Measurements from ENCODE around the gene EVI5L. TPM values are rescaled to one million over a fixed set of nuclear protein-coding genes. Genes with fewer than 3 reads are reported as not detected.

Gene EVI5L
- total RNA-seq, 1 donor from 2014 or later: 23.6 TPM

DNA sequence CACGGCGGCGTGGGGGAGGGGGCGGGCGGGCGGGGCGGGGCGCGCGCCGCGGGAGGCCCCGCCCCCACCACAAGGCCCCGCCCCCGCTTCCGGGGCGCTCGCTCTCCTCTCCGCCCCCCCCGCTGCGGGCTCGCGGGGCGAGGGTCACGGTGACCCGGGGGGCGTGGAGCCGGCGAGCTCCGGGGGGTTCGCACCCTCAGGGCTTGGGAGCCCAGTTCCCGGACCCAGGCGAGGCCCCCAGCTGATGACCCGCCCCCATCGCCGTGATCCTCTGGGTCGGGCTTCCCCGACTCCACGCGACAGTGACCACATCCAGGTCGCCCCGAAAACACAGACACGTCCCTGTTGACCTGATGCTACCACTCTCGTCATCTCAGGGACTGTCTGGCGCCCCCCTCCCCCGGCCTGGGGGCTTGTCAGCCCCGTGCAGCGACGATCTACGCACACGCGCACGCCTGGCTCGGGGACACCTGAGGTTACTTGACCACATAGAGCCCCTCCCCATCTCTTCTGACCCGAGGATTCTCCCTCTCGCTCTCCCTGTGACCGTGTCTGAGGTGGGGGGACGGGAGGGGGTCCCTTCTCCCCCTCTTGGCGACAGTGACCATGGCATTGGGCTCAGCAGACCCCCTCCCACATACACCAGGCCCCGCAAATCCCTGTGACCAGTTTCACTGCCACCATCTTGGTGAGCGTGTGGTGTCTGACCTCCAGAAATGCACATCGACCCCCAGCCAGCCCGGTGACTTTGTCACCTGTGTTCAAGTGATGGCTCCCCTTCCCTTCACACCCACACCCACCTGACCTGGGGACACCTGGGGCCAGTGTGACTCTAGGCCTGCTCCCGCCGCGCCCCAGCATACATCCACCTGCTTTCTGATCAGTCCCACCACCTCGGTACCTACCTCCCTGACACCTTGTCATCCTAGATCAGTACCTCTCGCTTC is 74.3 kb downstream of the EVI5L start:
- DNase-seq (ENCODE audit: low spot score): no peak
- intact Hi-C loops (cut with DNase I): loop anchor here (2.0 to 5.0 kb wide), 2 partner anchors 16 to 72 kb away; partner anchors contain the start of genes EVI5L and SNAPC2

DNA sequence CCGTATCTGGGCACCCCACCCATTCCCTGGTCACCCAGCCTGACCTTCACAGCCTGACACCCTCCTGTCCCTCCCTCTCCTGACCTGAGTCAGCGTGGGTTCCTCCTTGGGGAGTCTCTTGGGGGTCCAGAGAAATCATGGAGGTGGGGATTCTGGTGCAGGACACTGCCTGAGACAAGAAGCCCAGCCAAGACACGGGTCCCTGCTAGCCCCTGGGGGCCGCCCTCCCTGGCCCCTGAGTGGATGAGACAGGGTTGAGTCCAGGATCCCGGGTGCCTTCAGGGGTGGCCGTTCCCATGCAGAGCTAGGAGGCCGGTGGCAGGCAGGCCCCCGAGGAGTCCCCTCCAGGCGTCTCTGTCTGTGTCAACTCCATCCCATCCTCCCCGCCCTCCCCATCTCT is 75.2 kb downstream of the EVI5L start:
- DNase-seq (ENCODE audit: low spot score): no peak

DNA sequence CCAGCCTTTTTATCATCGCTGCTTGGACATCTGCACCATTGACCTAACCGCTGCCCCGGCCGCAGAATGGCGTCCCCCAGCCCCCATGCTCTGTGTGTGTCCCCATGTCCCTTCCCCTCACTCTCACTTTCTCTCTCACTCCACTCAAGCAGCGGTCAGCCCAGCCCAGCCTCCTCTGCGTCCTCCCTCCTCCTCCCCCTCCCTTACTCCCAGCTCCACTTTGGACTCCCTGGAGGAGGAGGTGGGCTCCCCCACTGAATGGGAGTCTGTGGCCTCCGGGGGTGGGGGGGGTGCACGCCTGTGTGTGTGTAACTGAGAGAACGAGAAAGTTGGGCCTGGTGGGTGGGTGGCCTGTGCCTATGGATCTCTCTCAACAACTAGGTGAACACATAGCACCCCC is 75.8 kb downstream of the EVI5L start:
- no peak for DNase-seq (ENCODE audit: low spot score)

More for the DNA sequence above, 75.2 kb downstream of the EVI5L start:
- intact Hi-C loops (cut with DNase I): loop anchor here (2.0 kb wide), 1 partner anchor 16 kb away; the partner anchor contains the start of gene SNAPC2

DNA sequence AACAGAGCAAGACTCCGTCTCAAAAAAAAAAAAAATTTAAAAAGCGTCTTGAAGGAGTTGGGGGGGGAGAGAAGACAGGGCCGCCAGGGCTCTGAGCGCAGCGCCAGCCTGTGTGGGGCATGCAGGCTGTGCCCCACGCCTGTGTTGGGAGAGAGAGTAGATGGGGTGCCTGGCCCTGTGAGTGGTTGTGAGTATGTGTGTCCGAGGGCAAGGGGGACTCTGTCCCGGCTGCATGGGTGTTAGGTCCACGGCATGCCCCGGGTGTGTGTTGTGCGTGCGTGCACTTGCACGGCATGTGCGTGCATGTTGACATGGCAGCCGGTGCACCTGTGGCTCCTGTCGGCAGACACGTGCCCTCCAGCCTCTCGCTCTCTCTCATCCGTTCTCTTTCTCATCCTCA is 77.1 kb downstream of the EVI5L start:
- intact Hi-C loops (cut with DNase I): no loop called here
- no peak for DNase-seq (ENCODE audit: low spot score)

More for the DNA sequence above, 75.8 kb downstream of the EVI5L start:
- intact Hi-C loops (cut with DNase I): loop anchor here (2.0 kb wide), 1 partner anchor 15 kb away; the partner anchor contains the start of gene SNAPC2

DNA sequence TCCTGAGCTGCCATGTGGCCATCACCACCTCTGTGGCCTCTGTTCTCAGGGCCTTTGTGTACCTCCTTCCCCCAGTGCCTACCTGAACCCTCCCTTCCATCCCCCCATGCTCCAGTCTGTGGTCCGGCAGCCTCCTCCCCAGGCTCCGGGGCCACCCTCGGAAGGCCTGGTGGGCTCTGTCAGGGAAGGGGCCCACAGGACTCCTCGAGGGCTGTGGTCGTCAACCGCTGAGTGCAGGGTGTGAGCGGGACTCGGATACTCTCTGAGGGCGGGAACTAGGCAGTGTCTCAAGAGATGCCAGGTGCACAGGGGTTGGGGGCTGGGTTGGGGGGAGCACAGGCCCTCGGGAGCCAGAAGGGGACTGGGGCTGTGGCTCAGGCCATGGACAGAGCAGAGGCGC is 77.5 kb downstream of the EVI5L start:
- DNase-seq (ENCODE audit: low spot score): no peak
- intact Hi-C loops (cut with DNase I): no loop called here

DNA sequence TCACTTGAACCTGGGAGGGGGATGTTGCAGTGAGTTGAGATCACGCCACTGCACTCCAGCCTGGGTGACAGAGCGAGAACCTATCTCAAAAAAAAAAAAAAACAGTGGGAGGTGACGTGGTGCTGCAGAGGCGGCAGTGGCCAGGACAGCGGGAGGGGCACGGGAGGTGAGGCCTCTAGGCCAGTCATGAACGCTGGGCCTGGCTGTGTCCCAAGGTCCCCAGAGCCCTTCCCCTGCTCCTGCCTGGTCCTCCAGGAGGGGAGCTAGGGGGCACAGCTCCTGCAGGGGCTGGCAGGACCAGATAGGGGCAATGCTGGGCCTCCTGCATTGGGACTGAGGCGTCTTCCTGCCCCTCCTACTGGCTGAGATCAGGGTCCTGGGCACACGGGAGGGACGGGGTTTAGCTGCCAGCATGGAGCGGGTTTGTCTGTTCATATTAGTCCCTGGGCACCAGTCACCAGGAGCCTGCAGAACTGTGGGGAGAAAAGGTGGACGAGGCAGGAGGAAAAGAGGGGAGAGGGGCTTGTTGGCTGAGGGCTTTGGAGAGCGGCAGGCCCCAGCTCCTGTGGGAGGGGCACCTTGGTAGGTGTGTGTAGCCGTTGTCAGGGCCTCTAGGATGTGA is 78.2 kb downstream of the EVI5L start:
- no peak for DNase-seq (ENCODE audit: low spot score)
- intact Hi-C loops (cut with DNase I): no loop called here

DNA sequence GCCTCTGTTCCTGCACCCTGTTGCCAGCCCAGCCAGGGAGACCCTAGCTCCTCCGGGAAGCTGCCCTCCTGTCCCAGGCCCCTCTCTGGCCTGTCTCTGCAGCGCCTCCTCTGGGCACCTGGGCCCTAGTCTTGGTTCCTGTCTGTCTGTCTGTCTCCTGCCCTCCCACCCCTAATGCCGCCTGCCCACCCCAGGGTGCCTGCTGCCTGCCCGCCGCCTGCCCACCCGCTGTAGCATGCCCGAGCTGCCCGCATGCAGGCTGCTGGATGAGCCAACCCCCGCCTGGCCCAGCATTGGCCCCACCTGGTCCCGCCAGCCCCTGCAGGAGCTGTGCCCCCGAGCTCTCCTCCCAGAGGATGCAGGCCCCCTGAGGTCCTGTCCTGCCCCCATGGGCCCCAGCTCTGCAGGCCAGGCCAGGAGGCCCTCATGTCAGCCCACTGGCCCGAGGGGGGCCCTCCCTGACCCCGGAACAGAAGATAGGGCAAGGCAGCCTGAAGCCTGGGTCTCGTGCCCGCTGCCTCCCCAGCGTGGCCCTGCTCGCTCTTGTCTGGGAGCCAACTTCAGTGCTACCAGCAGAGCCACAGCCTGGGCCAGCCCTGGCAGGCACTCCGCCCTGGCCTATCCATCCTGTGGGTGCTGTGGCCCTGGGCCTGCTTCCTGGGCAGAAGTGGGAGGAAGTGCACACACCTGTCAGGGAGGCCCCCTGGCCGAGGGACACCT is 78.9 kb downstream of the EVI5L start:
- DNase-seq (ENCODE audit: low spot score): no peak
- intact Hi-C loops (cut with DNase I): no loop called here

DNA sequence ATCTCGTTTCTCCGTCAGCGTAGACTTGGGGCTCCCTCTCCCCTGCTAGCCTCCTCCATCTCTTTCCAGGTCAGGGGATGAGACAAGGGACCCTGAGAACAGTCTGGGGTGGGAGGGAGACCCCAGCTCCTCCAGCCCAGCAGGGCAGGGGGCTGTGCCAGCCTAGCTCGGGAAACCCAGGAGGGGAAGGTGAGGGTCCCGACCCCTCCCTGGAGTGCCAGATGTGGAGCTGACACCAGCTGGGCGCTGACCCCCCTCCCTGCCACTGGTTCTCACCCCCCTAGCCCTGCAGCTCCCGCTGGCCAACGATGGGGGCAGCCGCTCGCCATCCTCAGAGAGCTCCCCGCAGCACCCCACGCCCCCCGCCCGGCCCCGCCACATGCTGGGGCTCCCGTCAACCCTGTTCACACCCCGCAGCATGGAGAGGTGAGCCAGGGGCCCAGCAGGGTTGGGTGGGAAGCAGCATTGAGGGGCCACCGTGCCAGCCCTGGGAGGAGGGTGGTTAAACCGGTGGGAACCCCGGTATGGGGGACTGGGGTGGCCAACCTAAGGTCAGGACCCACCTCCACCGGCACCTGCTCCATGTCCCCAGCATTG is 79.6 kb downstream of the EVI5L start:
- intact Hi-C loops (cut with DNase I): no loop called here
- DNase-seq (ENCODE audit: low spot score): no peak

DNA sequence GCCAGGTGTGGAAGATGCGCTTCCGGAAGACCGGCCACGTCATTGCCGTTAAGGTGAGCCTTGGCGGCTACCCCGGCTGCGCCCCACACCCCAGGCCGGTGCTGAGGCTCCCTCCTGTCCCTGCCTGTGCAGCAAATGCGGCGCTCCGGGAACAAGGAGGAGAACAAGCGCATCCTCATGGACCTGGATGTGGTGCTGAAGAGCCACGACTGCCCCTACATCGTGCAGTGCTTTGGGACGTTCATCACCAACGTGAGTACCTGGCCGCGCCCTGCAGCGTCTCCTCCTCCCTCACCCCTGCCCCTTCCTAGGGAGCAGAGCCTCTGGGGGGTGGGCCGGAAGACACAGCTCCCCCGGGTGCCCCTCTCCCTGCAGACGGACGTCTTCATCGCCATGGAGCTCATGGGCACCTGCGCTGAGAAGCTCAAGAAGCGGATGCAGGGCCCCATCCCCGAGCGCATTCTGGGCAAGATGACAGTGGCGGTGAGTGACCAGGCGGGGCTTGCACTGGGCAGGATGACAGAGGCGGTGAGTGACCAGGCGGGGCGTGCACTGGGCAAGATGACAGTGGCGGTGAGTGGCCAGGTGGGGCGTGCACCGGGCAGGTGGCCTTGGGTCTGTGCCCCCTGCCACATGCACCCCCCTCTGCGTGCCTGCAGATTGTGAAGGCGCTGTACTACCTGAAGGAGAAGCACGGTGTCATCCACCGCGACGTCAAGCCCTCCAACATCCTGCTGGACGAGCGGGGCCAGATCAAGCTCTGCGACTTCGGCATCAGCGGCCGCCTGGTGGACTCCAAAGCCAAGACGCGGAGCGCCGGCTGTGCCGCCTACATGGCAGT is 80.5 kb downstream of the EVI5L start:
- intact Hi-C loops (cut with DNase I): no loop called here
- no peak for DNase-seq (ENCODE audit: low spot score)

DNA sequence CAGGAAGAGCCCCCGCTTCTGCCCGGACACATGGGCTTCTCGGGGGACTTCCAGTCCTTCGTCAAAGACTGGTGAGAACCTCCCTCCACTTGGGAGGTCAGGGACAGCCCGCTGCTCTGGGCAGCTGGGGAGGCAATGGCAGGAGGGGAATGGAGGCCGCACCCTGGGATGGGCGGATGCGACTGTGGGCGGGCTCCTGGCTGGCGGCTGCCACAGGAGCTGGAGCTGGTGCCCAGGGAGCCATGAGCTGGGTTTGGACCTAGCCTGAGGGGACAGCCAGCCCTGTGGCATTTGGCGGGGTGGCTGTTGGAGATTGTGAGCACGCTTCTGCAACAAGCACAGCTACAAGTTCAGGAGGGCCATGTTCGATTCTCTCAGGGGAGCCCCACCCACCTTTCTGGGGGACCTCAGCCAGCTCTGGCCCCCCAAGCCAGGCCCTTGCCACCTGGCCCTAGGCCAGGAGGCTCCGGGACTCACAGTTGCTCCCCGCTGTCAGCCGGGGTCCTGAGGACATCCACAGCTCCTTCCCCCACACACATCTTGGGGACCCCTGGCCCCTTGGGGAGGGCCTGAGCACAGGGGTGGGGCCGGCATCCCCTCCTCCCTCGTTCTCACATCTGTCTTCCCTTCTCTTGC is 81.6 kb downstream of the EVI5L start:
- intact Hi-C loops (cut with DNase I): no loop called here
- DNase-seq (ENCODE audit: low spot score): no peak

DNA sequence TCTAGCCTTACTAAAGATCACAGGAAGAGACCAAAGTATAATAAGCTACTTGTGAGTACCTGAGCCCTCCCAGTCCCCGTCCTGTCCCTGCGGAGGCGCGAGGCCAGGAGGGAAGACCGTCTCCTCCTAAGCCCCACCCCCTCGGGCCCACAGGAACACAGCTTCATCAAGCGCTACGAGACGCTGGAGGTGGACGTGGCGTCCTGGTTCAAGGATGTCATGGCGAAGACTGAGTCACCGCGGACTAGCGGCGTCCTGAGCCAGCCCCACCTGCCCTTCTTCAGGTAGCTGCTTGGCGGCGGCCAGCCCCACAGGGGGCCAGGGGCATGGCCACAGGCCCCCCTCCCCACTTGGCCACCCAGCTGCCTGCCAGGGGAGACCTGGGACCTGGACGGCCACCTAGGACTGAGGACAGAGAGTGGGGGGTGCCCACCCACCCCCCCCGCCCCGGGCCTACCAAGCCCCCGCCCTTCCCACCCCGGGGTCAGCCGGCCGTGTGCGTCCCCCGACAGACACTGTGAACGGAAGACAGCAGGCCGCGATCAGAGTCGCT is 82.2 kb downstream of the EVI5L start:
- intact Hi-C loops (cut with DNase I): no loop called here
- DNase-seq (ENCODE audit: low spot score): no peak

DNA sequence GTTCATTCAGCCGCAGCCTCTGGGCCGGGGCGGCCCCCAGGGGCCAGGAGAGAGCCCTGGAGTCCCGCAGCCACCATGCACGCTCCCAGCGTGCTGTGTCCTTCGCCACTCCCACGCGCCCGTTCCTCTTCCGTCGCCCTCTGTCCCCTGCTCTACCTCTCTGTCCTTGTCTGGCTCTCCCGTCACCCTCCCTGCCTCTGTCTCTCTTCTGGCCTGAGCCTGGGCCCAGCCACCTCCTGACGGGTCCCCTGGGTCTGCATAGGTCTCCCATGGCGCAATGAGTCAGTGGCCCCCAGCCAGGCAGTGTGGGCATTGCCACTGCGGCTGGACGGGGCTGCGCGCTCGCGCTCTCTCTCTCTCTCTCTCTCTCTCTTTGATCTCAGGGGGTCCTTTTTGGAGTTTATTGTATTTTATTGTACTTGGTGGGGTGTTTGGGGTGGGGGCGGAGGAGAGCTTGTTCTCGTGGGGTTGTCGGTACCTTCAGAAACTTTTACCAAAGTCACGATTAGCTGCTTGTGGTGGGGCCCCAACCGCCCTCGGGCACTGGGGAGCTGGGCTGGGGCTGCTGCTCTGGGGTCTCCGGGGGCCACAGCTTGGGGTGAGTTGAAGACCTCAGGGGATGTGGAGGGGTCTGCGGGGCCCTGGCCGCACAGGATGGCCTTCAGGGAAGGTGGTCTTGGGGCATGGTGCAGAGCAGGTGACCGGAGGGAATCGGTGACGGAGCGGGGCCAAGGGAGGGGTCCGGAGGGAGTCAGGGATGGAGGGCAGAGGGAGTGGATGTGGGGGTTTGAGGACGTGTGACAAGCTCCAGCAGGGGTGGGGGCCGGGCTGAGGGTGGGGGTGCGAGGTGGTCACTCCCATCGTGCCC is 82.9 kb downstream of the EVI5L start:
- intact Hi-C loops (cut with DNase I): no loop called here
- DNase-seq (ENCODE audit: low spot score): no peak

DNA sequence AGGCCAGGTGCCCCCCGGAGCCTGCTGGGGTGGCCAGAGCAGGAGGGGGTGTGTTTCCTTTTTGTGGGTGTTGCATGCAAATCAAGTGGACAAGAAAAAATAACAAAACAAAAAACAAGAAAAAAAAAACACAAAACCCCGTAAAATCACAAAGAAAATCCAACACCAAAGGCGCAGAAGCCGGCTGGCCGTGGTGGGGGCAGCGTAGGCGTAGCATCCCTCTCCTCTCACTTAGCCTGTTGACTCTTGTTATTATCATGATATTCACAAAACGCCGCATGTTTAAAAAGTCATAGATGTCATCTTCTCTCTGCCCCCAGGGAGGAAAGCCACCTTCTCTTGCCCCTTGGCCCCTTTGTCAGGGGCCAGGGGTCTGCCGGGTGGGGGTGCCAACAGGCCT is 83.6 kb downstream of the EVI5L start:
- no peak for DNase-seq (ENCODE audit: low spot score)
- intact Hi-C loops (cut with DNase I): no loop called here

DNA sequence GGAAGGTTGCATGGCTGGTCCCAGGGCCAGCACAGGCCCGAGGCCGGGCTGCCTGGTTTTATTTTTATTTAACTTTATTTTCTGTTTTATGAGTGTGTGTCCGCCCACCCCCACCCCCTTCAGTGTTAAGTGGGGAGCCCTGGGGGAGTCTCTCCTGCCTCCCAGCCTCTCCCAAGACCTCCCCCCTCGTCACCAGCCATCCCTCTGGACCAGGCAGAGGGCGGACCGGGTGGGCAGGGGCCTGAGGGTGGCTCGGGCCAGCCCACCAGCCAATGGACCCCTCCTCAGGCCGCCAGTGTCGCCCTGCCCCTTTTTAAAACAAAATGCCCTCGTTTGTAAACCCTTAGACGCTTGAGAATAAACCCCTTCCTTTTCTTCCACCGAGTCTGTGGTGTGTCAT is 84.1 kb downstream of the EVI5L start:
- intact Hi-C loops (cut with DNase I): no loop called here
- no peak for DNase-seq (ENCODE audit: low spot score)

Data from cardiac septum (tissue), 1 donor.